IPS-NIHi7 (cell line): ENCODE results near the gene CCDC77.

ENCODE experiments used
- DNase-seq: peaks from one replicate; pipeline ENCODE4 v3.0.0; 2012; ENCODE audit warnings: mixed read lengths; ENCODE audit errors: extremely low spot score

The CCDC77 gene

DNA sequence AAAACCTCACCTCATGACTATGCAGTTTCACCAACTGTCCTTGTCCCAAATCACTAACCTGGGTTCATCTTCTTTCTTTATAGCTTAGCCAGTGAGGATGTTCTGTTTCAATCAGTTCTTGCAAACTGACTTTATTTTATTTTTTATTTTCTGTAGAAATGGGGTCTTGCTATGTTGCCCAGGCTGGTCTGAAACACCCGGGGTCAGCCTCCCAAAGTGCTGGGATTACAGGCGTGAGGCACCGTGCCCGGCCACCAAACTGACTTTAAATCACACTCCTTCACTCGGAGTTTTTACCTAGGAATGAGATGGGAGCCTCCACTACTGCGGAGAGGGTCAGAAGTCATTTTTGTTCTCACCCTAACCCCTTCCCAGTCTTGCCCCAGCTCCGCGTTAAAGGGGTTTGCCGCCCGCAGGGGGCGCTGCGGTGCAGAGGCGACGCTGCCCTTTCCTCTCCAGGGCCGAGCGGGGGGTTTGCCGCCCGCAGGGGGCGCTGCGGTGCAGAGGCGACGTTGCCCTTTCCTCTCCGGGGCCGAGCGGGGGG is 51.3 kb downstream of the CCDC77 start:
- DNase-seq, result no peak

DNA sequence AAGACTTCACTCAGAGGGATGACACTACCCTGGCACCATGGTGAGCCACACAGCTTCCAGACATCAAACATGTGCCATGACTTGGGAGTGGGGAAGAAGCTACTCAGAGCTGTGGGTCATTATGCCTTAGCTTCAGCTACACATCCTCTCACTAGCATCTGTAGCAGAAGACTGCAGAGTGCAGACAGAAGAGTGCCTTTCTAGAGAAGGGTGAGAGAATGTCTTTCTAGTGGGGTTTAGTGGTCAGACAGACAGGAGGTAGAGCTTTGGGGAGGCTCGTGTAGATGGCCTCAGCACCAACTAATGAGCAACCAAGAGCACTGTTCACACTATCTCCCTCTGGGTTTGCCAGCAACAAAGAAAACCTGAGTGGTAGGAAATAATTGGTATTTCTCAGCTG is 53.4 kb downstream of the CCDC77 start:
- DNase-seq, result no peak

DNA sequence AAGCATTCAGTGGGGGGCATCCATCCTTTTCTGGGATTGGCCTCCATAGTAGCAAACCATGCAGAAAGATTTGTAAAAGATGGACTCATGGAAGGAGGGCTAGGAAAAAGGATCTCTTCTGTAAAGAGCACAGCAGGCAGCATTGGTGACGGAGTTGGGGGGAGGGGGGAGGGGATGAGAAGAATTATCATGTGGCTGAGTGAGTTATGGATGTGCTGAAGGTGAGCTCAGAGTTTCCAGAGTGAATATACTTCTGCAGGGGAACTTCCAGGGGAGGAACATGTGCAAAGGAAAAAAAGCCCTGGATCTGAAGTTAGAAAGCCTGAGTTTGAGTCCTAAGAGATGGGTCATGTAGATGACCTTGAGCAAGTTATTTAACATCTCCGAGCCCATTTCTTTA is 54.4 kb downstream of the CCDC77 start:
- no peak for DNase-seq

DNA sequence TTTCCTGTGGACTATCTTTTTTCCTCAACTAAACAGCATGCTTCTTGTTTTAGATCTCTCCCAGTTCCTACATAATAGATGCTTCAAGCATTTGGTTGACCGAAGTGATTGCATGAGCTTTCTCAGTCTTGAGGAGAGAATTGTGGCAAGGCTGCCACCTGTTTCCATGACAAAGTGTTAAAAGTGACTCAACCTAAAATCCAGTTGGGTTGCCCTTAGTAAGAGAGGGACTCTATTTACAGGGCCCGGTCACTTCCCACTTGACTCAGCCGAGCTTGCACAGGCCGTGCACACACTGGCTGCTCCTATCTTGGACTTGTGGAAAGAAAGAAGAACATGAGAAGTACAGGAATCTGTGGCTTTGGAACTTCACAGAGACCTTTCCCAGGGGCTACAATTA is 56.2 kb downstream of the CCDC77 start:
- DNase-seq, result no peak

DNA sequence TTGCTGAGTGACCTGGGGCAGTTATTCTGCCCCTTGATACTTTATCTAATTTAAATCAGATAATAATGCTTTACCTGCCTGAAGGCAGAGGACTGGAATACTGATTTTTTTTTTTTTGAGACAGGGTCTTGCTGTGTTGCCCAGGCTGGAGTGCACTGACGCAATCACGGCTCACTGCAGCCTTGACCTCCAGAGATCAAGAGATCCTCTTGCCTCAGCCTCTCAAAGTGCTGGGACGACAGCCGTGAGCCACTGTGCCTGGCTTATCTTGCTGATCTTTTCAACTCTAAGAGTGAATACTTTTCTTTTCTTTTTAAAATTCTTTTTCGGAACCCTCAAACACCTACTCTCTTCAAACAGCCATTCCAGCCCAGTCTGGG is 57.6 kb downstream of the CCDC77 start:
- no peak for DNase-seq

DNA sequence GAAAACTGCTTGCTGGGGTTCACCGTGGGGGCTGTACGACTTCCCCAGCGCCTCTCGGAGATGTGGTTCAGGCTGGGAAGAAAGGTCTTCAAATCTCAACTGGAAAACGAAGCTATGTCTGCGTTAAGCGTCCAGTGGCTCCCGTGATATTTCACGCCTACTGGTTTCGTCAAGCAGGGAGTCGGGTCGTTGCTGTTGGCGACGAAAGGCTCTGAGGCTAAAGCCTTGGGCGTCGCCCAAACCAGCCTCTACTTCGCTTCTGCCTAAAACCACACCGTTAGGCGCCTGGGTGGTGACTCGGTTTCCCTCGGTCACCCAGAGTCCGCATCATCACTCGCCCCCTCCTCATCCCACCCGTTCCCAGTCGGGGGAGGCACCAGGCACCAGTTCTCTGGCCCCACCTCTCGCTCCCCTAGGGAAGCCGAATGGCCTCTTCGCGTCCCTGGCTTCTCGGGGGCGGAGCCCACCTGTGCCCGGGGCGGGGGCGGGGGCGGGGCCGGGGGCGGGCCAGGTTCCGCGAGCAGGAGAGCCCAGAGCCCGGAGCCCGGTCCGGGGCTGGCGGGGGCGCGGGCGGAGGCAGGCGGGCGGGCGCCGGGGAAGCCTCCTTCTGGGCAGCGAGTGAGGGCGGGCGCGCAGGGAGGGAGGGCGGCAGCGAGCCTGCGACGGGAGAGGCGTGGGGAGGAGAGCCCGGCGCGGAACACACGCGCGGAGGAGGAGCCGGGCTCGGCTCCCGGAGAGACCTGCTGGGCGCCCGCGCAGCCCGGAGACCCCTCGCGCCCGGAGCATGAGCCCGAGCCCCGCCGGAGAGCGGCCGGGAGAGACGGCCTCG is 58.2 kb downstream of the CCDC77 start, which contains the start of gene B4GALNT3:
B4GALNT3 (plus strand) TSS at position 510 of the 829 bp plus-strand sequence. CDS start 438 bp downstream, outside the sequence.
- DNase-seq, result peak; percentile 93

DNA sequence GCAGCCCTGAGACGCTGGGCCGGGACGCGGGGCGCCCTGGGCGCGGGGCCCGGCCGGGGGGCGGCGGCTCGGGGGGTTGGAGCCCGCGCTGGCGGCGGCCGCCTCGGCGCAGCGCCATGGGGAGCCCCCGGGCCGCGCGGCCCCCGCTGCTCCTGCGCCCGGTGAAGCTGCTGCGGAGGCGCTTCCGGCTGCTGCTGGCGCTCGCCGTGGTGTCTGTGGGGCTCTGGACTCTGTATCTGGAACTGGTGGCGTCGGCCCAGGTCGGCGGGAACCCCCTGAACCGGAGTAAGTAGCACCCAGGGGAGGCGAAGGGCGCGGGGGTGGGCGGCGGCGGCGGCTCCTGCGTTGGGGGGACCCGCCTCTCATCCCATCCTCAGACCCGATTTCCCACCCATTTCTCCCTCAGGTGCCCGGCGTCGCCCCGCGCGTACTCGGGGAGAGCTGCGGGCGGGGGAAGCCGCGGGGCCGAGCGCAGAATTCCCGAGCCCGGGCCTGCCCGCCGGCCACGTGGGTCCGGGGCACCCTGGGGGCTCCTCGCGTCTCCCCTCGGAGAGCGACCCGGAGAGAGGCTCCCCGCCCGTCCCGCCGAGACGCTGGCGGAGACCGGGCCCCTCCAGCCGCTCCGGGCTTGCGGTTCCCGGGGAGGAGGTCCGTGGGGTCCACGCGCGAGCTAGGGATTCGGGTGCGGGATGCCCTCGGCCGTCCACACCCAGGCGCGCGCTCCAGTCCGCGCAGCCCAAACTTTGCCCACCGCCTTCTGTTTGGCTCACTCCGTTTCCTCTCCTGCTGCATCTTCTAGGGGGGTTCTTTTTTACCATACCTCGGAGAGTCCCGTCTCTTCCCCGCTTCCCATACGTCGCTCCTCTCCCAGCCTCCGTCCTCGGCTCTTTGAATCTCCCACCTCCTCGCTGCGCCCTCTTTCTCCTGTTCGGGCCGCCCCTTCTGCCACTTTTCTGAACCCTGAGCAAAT is 59.1 kb downstream of the CCDC77 start:
- DNase-seq, result peak; percentile 45

DNA sequence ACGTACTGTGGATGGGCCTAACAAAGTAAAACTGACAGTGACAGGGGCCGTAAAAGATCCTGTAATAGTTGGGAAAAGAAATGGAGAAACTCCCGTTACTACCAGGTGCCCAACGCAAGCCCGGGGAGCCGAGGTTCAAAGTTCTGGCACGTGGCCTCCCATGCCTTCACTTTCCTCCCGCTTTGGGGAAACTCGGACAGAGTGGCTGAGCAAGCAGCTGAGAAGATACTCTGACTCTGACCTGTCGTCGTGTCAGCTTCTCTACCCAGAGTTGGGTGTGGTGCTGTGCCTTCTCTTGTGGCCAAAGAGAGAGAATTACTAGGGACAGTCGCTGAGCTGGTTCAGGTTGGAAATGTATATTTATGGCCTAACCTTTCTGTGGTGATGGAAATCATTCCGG is 60.0 kb downstream of the CCDC77 start:
- DNase-seq, result no peak

DNA sequence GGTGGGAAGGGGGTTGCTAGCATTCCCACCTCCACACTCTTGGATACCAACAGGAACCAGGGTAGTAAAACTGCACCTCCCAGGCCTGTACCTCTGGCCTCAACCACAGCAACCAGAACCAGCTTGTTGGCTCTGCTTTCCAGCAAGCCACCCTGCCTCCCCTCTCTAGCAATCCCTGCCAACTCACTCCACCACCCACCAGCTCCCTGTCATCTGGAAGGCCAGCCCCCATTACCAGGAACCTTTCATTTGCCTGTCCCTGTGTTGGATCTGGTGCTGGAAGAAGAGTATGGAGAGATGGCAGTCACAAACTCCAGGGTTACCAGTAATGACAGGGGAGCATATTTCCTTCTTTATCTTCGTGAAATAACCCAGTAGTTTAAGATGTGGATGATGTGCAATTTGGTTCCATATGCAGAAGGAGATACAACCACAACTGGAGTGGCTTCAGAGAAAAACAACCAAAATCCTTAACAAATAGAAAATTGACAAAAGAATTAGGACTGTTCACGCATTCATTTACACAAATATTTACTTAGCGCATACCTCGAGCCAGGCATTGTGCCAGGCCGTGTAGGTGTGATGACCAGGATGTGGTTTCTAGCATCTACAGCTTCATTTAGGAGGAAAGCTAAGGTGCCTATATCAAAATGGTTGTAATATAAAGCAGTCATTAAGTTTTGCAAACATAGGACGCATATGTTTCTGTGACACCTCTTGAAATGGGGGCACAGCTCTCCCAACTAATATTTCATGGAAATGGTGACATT is 61.7 kb downstream of the CCDC77 start:
- DNase-seq, result no peak

DNA sequence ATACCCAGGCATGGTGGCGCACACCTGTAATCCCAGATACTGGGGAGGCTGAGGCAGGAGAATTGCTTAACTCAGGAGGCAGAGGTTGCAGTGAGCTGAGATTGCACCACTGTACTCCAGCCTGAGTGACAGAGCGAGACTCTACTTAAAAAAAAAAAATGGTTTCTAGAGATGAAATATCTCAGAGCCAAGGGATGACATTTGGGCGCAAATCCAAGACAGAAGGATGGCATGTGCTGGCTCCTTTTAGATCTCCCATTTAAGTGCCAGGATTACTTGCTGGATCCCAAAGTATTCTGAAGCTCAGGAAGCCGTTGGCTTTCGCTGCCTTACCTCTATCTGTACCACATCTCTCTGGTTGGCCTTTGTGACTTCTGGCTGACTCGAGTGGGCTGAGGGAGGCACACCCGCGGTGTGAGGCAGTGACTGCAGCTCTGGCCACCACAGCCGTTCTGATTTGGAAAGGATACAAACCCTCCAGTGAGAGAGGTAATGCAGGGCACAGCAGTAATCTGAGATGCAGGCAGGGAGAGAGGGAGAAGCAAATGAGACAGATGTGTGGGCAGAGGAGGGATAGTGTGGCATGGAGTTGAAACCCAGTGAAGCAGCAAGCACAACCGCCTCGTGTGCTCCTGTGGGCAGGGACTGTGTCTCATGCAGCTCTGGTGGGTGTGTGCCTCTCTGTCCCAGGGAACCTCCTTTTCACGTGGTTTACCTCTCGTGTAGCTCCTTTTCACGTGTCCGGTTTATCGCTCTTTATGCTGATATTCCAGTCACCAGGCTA is 63.2 kb downstream of the CCDC77 start:
- no peak for DNase-seq

DNA sequence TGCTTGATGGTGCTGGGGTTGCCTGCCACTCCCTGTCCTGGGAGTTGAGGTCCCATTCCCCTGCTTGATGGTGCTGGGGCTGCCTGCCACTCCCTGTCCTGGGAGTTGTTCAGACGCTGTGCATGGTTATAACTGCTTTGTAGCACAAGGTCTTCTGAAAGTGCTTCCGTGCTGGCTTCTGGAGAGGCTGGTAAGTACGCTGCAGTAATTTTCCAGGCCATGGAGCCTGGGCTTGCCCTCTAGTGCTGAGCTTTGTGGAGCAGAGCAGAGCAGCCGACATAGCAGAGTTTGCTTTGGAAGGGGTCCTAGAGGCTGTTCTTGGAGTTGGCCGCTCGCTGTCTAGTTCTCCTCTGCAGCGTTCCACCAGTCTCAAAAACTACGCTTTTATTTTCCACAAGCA is 64.6 kb downstream of the CCDC77 start:
- DNase-seq, result no peak

DNA sequence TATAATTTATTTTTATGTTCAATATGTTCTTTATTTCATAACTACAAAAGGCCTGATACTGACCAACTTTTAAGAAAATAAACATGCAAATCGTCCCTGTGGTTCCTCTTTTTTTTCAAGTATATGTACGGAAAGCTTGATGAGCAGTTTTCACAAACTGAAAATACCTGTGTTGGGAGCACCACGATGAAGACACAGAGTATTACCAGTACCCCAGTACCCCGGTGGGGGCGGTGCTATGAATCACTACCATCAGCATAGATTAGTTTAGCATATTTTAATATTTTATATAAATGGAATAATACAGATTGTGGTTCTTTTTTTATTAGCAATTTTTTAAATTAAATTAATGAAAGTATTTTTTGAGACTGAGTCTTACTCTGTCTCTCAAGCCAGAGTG is 65.3 kb downstream of the CCDC77 start:
- no peak for DNase-seq

DNA sequence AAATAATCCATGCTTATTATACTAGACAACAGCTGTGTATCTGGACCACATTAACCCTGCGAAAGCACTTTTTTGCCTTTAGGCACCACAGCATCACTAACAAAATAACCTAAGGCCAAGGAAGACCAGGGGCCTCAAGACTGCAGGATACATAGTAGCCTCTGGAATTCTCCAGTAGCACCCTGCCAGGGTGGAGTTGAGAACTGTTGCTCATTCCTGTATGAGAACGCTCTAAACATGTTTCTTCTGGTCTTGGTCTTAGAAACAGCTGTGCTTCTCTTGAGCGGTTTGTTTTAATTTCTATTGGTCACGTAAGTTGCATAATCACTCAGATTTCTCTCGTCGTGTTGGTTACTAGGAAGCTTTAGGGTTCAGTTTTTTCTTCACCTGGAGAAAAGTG is 66.1 kb downstream of the CCDC77 start:
- no peak for DNase-seq

DNA sequence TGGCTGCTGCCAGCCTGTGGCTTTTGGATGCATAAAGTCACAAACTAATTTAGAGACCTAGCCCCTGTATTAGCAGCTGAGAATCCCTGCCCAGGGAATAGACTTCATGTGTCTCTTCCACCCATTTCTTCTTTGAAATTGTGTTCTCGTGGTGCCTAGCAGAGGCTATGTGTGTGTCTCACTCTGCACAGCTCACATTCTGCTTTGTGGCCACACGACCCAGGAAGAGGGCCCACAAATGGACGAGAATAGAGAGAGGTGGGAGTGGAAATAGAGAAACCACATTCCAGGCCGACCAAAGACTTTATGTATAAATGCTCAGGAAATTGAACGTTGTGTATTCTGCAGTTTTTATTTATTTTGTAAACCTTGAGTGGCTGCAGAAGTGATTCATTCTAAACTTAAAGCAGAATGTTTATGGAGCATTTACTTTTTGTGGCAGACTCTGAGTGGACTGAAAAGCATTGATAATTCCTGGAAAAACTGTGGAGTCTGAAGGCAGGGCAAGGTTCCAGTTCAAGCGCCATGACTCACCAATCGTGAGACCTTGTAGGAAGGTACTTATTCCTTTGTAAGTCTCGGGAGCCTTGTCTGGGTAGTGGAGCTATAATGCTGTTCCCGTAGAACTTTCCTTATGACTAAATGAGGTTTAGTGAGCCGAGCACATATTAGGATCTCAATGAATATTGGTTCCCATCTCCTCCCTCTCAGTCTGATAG is 67.4 kb downstream of the CCDC77 start:
- DNase-seq, result no peak

DNA sequence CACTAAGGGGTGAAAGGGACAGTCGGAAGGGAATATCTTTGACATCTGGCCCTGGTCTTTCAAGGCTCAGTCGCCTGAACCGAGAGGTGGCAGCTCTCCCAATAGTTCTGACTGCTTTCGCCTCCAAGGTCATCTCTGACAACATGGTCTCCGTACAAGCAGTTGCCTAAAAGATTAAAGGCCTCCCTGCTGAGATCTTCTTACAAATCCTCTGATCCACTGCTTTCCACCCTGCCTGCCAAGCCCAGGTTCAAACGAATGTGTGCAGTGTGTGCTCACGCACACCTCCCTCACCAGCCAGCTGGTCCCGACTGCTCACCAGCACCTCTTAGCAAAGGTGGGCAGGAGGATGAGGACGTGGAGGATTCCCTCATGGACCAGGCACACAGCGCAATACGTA is 68.7 kb downstream of the CCDC77 start:
- DNase-seq, result no peak

DNA sequence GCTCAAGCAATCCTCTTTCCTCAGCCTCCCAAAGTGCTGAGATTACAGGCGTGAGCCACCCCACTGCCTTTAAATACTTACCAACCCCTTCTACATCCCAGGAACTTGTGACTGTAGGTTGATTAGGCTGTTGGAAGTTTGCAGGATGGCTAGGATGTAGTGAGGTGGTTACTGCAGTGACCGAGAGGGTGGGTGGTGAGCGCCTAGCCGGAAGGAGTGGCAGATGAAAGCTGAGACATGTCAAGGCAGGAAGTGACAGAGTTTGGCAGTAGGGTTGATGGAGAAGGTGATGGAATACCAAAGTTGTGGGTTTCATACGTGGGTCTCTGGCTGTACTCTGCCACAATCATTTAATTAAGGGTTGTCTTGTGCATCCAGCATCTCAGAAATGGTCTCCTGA is 71.8 kb downstream of the CCDC77 start:
- DNase-seq, result no peak

DNA sequence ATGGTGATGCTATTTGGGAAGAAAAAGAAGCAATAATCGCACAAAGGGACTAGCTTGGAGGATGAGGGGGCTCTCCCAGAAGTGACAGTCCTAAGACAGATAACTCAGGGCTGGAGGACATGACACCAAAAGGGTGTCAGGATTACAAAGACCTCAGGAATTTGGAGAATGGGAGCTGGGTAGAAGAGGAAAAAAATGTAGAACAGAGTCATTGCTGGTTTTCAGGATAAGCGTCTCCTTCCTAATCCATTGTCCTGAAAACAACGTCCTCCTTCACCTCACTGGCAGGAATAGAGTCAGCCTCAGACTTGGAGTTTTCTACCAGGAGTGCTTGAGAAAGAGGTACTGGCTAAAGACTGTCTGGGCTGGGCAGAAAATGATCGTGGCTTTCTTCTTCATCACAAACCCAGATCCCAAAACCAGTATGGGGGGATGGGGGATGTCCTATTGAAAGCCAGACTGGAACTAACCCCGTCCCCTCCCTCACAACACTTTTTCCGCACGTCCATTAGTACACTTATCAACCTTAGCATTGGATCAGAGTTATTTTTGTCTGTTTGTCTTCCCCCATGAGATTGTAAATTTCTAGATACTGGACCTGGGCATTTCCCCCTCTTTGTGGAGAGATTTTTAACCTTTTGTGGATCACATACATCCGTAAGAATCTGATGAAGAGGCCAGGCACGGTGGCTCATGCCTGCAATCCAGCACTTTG is 72.6 kb downstream of the CCDC77 start:
- peak; percentile 62 for DNase-seq

DNA sequence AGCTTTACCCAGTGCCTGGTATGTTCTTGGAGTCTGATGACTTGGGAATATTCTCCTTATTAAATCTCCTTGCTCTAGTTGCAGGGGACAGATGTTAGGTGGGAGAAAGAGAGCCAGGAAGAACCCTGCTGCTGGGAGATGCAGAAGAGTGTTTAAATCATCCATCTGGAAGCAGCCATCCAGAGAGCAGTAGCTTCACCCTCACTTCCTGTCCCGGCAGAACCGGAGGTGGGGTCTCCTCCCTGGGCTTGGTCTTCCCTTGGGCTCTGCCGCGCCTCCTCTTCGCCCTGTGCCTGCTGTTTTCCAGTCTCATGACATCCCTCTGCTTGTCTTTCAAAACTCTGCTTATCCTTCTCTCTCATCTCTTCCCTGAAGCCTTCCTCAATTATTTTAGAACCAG is 73.8 kb downstream of the CCDC77 start:
- DNase-seq, result no peak

DNA sequence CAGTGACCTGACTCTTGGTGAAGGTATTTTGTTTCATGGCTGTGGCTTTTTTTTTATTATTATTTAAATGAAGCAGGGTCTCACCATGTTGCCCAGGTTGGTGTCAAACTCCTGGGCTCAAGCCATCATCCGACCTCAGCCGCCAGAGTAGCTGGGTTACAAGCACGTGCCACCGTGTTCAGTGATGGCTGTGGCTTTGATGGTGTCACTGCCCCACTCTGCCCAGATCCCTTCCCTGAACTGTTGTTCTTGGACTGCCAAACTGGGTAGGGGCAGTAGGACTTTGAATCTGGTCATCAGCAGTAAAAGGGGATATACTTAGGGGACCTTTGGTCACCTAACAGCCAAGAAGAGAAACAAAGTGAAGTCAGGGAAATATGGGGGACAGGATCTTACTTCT is 77.7 kb downstream of the CCDC77 start:
- DNase-seq, result no peak
